Retina (tissue), 1 donor: ENCODE measurements around the gene OR6J1.
"Not testable (repeated sequence)": the region's sequence is repeated elsewhere in the genome, so short reads cannot be mapped to it uniquely, and the experiment has no call there.

ENCODE experiments used
- DNase-seq: peaks from one replicate; pipeline ENCODE4 v3.0.0-alpha.2; 2016

Gene OR6J1

DNA sequence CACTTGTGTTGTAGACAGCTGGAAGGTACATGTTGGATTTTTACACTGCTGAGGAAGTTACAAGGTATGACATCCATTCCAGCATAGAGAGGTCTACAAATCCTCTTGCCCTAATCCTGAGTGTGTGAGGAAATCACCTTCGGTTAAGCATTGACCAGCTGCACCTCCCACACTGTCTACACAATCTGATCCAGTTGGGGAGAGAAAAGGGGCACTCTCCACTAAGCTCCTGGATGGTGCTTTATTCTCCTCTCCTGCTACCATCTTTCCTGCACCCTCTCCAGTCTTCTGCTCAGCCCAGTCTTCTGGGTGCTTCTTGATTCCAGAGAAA is at the start of gene OR6J1:
Gene OR6J1, minus strand, starts transcription at position 48 of the 331 bp plus-strand sequence. CDS start 9,541 bp downstream, outside the sequence.
- DNase-seq, result no peak

GRCh38 chr14:22692194-22692593 is 48.0 kb upstream of the OR6J1 start:
- DNase-seq, result no peak

GRCh38 chr14:22691171-22691570 is 47.0 kb upstream of the OR6J1 start:
- no peak for DNase-seq

DNA sequence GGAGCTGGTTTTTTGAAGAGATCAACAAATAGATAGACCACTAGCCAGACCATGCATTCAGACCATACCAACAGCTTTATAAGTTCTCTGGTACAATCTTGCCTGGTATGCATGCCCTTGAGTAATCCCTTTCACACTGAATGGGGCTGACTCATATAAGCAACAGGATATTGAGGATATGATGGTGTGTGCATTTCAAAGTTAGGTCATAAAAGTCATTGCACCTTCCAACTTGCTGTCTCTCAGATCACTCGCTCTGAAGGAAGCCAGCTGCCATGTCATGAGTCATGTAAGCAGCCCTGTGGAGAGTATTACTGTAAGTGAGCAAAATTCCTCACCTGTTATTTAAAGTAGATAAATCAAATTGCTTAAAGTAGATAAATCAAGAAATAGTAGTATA is 45.0 kb upstream of the OR6J1 start:
- DNase-seq, result no peak

DNA sequence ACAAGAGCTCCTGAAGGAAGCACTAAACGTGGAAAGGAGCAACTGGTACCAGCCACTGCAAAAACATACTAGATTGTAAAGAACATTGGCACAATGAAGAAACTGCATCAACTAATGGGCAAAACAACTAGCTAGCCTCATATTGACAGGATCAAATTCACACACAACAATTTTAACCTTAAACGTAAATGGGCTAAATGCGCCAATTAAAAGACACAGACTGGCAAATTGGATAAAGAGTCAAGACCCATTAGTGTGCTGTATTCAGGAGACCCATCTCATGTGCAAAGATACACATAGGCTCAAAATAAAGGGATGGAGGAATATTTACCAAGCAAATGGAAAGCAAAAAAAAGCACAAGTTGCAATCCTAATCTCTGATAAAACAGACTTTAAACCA is 43.8 kb upstream of the OR6J1 start:
- DNase-seq, result not testable (repeated sequence)

GRCh38 chr14:22686176-22686611 is 42.0 kb upstream of the OR6J1 start:
- not testable (repeated sequence) for DNase-seq

DNA sequence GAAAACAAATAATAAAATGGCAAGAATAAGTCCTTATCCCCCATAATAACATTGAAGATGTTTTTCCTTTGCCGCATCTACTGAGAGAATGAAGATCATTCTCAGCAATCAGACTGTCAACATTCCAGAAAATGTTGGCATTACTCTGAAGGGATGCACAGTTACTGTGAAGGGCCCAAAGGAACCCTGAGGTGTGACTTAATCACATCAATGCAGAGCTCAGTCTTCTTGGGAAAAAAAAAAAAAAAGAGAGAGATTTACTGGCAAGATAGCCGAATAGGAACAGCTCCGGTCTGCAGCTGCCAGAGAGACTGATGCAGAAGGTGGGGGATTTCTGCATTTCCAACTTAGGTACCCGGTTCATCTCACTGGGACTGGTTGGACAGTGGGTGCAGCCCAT is 41.3 kb upstream of the OR6J1 start:
- DNase-seq, result no peak

DNA sequence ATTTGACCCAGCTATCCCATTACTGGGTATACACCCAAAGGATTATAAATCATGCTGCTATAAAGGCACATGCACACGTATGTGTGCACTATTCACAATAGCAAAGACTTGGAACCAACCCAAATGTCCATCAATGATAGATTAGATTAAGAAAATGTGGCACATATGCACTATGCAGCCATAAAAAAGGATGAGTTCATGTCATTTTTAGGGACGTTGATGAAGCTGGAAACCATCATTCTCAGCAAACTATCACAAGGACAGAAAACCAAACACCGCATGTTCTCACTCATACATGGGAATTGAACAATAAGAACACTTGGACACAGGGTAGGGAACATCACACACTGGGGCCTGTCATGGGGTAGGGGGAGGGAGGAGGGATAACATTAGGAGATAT is 39.3 kb upstream of the OR6J1 start:
- DNase-seq, result not testable (repeated sequence)

DNA sequence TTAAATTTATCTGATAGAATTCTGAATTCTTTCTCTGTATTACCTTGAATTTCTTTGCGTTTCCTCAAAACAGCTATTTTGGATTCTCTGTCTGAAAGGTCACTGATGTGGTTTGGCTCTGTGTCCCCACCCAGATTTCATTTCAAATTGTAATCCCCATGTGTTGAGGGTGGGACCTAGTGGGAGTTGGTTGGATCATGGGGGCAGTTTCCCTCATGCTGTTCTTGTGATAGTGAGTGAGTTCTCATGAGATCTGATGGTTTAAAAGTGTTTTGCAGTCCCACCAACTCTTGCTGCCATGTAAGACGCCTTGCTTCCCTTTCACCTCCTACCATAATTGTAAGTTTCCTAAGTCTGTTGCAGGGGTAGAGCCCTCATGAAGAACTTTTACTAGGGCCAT is 34.1 kb upstream of the OR6J1 start:
- DNase-seq, result no peak

- not testable (repeated sequence) for DNase-seq
Observed at GRCh38 chr14:22677551-22677950, 33.4 kb upstream of the OR6J1 start.

- DNase-seq, result no peak
Observed at GRCh38 chr14:22671622-22672021, 27.5 kb upstream of the OR6J1 start.

DNA sequence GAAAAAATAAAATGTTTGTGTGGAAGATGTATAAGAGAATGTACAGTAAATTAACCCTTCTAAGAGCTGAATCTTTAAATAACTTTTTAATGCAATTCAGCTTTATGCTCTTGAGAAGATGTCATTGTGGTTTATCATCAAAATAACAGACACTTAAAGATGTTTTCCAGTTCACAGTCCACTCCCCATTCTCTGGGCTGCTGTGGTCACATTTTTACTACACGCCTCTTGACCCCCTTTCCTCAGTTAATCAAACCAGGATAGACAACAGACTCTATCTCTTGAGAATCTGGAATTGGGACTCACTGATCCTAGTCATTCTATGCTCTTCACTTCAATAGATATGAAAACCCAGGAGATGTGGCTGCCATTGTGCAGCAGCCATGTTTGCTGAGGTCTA is 24.7 kb upstream of the OR6J1 start:
- no peak for DNase-seq

DNA sequence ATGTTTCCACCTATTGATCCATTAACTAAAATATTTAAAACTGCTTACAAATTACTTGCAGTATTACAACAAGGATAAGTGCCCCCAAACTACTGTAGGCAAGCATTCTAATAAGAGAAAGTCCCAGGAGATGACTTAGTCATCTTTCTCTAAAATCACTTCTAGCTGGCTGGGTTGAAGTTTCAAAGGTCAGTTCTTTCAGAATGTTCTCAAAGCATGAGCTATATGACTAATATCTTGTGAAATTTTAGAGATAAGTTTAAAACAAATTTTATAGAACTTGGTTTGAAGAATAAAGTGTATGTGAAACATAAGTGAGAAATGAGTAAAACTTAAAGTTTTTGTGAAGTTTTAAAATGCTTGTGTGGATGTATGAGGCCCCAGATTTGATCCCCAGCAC is 24.3 kb upstream of the OR6J1 start:
- no peak for DNase-seq

GRCh38 chr14:22667881-22668280 is 23.7 kb upstream of the OR6J1 start:
- DNase-seq, result peak; percentile 18

DNA sequence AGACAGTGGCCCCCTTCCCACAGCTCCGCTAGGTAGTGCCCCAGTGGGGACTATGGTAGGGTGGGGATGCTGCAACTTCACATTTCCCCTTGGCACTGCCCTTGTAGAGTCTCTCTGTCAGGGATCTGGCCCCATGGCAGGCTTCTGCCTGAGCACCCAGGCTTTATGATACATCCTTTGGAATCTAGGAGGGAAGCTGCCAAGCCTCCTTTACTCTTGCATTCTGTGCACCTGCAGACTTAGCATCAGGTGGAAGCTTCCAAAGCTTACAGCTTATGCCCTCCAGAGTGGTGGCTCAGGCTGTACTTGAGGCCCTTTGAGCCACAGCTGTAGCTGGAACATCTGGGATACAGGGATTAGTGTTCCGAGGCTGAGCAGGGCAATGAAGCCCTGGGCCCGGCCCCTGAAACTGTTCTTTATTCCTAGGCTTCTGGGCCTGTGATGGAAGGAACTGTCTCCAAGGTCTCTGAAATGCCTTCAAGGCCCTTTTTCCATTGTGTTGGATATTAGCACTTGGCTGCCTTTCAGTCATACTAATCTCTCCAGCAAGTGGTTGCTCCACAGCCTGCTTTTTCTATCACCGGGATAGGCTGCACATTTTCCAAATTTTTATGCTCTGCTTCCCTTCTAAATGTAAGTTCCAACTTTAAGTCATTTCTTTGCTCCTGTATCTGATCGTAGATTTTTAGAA is 22.2 kb upstream of the OR6J1 start:
- DNase-seq, result no peak

- no peak for DNase-seq
Observed at GRCh38 chr14:22664261-22664660, 20.1 kb upstream of the OR6J1 start.

- DNase-seq, result no peak
Observed at GRCh38 chr14:22660654-22661053, 16.5 kb upstream of the OR6J1 start.

DNA sequence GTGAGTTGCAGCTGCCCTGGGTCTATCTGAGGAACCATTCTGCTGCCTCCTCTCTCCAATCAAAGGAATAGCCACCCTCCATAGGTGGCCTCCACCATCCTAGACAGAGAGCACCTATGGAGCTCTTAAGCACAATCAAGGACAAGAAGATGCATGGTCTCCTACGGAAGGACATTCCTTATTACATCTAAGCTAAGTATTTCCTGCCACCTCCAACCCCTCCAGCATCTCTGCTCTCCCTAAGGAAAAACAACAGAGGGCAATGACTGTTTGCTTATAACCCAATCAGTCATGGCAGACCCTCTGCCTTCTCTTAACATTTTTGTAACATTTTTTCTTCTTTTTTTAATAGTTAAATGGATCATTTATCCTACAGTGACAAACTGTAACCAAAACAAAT is 14.8 kb upstream of the OR6J1 start:
- no peak for DNase-seq

- DNase-seq, result no peak
Observed at GRCh38 chr14:22657861-22658260, 13.7 kb upstream of the OR6J1 start.

DNA sequence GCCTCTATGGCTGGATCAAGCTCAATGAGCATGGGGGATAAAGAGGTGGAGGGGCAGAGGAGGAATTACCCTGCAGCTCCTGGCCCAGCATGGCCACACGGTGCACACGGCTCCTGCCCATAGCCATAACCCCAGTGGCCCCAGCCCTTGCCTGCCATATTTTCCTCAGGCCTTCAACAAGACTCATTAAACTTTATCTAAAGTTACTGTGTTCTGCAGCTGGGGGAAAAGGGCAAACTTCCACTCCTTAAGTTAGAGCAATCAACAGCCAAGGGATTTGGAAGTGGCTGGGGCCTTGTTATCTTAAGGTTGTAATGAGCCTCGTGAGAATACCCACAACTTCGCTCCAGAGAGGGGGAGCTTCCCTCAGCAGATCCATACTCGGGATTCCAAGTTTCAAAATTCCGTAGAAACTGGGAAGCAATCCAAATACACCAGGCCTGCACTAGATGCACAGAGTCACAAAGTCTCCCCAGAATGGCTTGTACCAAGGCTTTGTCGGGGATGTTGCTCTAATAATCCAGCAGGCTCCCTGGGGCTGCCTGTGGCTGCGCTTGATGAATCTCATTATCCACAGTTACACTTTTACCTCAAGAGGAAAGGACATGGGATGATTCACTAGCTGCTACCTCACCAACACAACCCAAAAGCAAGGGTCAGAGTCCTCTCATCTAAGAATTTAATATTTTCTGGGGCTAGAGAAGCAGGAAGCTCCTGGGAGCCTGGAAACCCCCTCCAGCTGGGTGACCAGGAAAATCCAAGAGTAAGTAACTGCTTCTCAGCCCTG is 13.0 kb upstream of the OR6J1 start:
- no peak for DNase-seq

- DNase-seq, result no peak
Observed at GRCh38 chr14:22656226-22656625, 12.1 kb upstream of the OR6J1 start.

GRCh38 chr14:22653012-22653621 is 9.0 kb upstream of the OR6J1 start:
- DNase-seq, result peak; percentile 46

DNA sequence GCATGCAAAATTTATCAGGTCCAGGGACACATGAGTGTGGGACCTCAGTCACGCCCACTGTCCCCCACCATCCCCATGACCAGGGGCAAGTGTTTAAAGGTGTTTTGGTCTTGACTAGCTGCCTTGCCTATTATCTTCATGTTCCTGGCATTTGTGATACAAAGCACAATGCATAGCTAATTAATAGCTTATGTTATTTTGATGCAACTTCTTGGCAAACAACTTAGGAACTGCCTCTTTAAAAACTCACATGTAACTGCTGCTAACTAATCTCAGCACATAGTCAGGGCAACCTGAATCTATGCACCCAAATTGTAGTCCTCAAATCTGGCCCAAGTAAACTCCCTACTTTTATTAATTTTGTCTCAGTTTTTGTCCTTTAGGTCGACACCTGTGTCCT is 7.4 kb upstream of the OR6J1 start:
- no peak for DNase-seq

- no peak for DNase-seq
Observed at GRCh38 chr14:22650960-22651521, 6.9 kb upstream of the OR6J1 start.
